Transverse colon (tissue), 4 donors: ENCODE results near the gene DPY19L1. TPM values are rescaled to one million over a fixed set of nuclear protein-coding genes. Genes with fewer than 3 reads are reported as not detected.
"Not testable (repeated sequence)": the region's sequence is repeated elsewhere in the genome, so short reads cannot be mapped to it uniquely, and the experiment has no call there.

Experiments
- DNase-seq: peaks from one replicate; pipeline ENCODE4 v3.0.0-alpha.2; 2019
- H3K27ac ChIP-seq, 4 donors: fragments of 200-600 bp; sonication (generic); 2 replicates each; pipeline ENCODE4 v1.5.1; 2016 to 2018; ENCODE audit warnings: inconsistent platforms in 4 of 4
- H3K27me3 ChIP-seq: fragments of 200-600 bp; sonication (generic); 2 replicates; pipeline ENCODE4 v1.5.1; 2017; ENCODE audit warnings: inconsistent platforms
- H3K36me3 ChIP-seq, 4 donors: fragments of 200-600 bp; sonication (generic); 2 replicates each; pipeline ENCODE4 v1.5.1; 2017 to 2019; ENCODE audit warnings: inconsistent platforms in 4 of 4
- H3K4me1 ChIP-seq, 4 donors: fragments of 200-600 bp; sonication (generic); 2 replicates each; pipeline ENCODE4 v1.5.1; 2017 to 2020; ENCODE audit warnings: inconsistent platforms in 4 of 4
- H3K4me3 ChIP-seq, 4 donors: fragments of 200-600 bp; sonication (generic); 1 replicate in 1 of 4; 2 replicates in 3 of 4; pipeline versions ENCODE4 v1.5.1 to v1.6.1; 2017 to 2019; ENCODE audit warnings: inconsistent platforms in 4 of 4
- H3K9me3 ChIP-seq, 2 donors: fragments of 200-600 bp; sonication (generic); 2 replicates each; pipeline ENCODE4 v1.5.1; 2017 to 2019; ENCODE audit warnings: inconsistent platforms in 2 of 2
- EP300 ChIP-seq: sonication (generic); formaldehyde crosslinking; IDR thresholded peaks from one replicate; pipeline ENCODE4 v1.6.1; 2017; ENCODE audit warnings: antibody characterized with exemption, low read depth
- POLR2A ChIP-seq: fragments of 450-650 bp; IDR thresholded peaks from one replicate; pipeline ENCODE4 v1.6.1; 2016; ENCODE audit warnings: antibody characterized with exemption, mild to moderate bottlenecking, moderate library complexity
- POLR2AphosphoS5 ChIP-seq, 3 donors: sonication (generic); formaldehyde crosslinking; IDR thresholded peaks; one replicate each; pipeline ENCODE4 v1.6.1; 2016; ENCODE audit warnings: antibody characterized with exemption in 3 of 3
- WGBS, 2 donors: methylation state at CpG; one replicate each; pipeline ENCODE4 v1.1.5; 2018; ENCODE audit warnings: low coverage in 1 of 2; 5-methylcytosine and 5-hydroxymethylcytosine counted together
- in situ Hi-C, 4 donors: fragments of 200-750 bp; cut with MboI; loops; one replicate each; pipeline versions ENCODE4 v1.15.0 to v1.15.1; 2017; ENCODE audit warnings: low sequenced_read_pairs in 3 of 4, low pct_ligation_motif_present in 1 of 4, low pct_unique_long_range_greater_than_20kb in 1 of 4
- intact Hi-C: fragments of 100-400 bp; cut with DNase I; formaldehyde crosslinking; loops from one replicate; pipeline ENCODE4 v1.15.1; 2023; ENCODE audit warnings: low total_unique reads
- total RNA-seq, 4 donors: library from RNA; depleted of rRNA; stranded (reverse); fragments of >200 nt; gene quantifications; one replicate each; pipeline ENCODE4 v1.1.0, GENCODE V29; 2016
- TF ChIP-seq, protein P1 (sequence below), 5 experiments: fragments of 200-600 bp in 3 of 5; fragments of 450-650 bp in 2 of 5; sonication (generic) in 3 of 5; IDR thresholded peaks; 1 replicate in 2 of 5; 2 replicates in 3 of 5; pipeline ENCODE4 v1.5.1; 2016 to 2017; ENCODE audit warnings: antibody characterized with exemption in 5 of 5, inconsistent platforms in 3 of 5, mild to moderate bottlenecking in 2 of 5, moderate library complexity in 1 of 5

Gene DPY19L1
- total RNA-seq, 4 donors from 2014 or later = 1.6 to 14.7 (median 12.0) TPM

DNA sequence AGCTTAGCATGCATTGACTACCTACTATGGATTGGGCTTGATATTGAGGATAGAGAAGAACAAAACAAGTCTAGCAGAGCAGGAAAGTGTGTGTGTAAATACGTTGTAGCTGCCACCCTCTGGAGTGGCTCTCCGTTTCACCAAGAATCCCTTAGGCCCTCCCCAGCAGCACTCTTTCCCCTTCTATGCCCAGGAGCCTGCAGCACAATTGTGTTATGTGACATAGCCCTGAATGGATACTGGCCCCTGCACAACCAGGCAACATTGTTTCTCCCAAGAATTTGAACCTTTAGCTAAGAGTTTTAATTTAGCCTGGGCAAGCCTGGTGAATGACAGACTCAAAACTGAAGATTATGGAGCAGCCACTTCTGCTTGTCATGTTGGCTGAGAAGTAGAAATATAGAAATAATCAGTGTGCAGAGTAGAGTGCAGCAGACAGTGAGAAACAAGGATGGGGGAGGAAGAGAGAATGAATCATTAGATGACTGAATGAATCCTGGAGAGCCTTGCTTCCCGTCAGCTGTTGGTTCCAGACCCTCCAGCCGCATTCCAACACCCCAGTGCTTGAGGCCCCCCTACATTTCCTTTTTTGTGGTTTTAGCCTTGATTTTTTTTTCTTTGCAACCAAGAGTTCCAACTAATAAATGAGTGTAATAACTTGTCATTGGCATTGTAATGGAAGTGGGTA, 16.3 kb upstream of the DPY19L1 start:
- H3K9me3 ChIP-seq, H3K27ac ChIP-seq, DNase-seq, H3K27me3 ChIP-seq, H3K4me3 ChIP-seq, intact Hi-C loops, in situ Hi-C loops, H3K36me3 ChIP-seq, H3K4me1 ChIP-seq: not testable (repeated sequence)
- WGBS, 2 donors = 48 to 59% methylated on average over 3 to 4 of the region's 4 CpGs

DNA sequence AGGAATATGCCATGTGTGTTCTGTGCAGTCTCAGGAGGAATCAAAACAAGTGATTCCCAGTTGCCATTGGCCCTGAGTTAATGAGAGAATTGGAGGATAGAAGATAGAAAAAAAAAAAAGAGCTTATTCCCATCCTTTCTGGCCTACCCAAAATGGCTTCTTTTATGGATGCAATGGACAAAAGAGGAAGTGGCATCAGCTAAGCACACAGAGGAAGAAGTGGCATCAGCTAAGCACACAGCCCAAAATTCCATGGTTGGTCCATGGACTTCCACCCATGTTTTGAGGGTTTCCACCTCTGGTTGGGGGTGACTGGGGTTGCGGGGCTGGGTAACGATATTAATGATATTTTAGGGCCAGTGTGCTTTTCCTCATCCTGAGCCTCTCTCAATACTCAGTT, 11.1 kb upstream of the DPY19L1 start:
- H3K27me3 ChIP-seq, H3K27ac ChIP-seq, H3K4me3 ChIP-seq, H3K36me3 ChIP-seq, in situ Hi-C loops, H3K4me1 ChIP-seq, DNase-seq, H3K9me3 ChIP-seq, intact Hi-C loops: not testable (repeated sequence)
- WGBS, 2 donors = 97% methylated on average over 2 of the region's 2 CpGs; no CpG with 5 or more reads in 1 of the 2 donors

DNA sequence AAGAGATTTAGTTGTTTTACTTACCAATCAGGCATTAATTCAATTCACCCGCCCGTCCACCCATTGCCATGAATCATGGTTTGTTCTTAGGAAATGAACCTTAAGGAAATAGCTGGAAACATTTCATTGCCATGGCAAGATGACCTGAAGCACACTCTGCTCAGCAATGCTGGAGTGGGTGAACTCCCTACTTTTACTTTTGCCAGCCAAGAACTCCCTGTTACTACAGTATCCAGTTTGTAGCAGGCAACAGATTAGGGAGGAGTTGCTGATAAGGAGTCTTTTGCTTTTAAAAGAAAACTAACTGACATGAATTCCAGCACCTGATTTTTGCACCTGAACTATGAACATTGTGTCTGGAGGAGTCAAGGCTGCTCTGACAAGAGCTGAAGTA, 10.6 kb upstream of the DPY19L1 start:
- H3K27ac ChIP-seq, DNase-seq, in situ Hi-C loops, H3K4me1 ChIP-seq, intact Hi-C loops, H3K36me3 ChIP-seq, H3K4me3 ChIP-seq, H3K9me3 ChIP-seq, H3K27me3 ChIP-seq: not testable (repeated sequence)
- 80 to 100% methylated on average over 2 of the region's 2 CpGs for WGBS, 2 donors

DNA sequence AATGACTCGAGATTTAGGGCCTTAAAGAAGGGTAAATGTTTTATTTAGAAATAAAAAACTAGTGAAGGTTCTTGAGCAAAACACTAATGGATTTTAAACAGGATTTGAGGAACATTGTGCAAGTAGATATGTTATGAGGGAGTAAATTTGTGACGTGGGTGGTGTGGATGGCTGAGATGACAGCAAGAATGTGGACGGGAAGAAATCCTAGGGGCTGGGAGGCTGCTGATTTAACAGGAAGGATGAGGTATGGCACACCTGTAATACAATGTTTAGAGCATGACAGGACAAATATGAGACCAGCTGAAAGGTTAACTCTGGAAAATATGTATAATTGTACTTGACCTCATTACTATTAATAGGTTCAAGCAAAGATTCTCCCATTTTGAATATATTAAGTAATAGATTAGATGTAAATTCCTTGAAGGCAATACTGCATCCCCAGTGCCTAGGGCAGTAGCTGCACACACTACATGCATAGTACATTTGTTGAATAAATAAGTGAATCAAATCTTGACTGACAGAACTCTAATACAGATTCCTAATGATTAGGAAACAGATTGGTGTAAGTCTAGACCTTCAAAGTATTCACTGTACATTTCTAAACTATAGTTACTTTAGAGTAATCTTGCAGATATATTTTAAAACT, 10.1 kb upstream of the DPY19L1 start:
- H3K4me3 ChIP-seq, H3K36me3 ChIP-seq, in situ Hi-C loops, H3K27ac ChIP-seq, H3K27me3 ChIP-seq, intact Hi-C loops, DNase-seq, H3K9me3 ChIP-seq, H3K4me1 ChIP-seq: not testable (repeated sequence)
- 60 to 84% methylated on average over 3 of the region's 3 CpGs for WGBS, 2 donors

DNA sequence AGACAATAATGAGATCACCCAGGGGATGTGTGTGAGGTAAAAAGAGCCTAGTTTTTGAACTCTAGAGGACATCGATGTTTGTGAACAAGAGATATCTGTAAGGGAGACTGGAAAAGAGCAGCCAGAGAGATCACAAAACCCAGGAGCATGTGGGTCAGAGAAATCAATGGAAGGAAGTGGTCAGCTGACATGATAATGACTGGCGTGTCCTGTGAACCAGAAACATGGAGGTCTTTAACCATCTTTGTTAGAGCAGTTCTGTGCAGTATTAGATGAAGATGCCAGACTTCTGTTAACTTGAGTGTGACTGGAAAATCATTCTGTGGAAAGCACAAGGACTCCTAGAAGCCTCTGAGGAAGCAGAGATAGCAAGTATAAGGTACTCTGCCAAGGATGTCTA, 6.0 kb upstream of the DPY19L1 start:
- WGBS, 2 donors = 74 to 88% methylated on average over 2 of the region's 2 CpGs
- DNase-seq, in situ Hi-C loops, H3K27me3 ChIP-seq, intact Hi-C loops, H3K4me3 ChIP-seq, H3K9me3 ChIP-seq, H3K4me1 ChIP-seq, H3K27ac ChIP-seq, H3K36me3 ChIP-seq: not testable (repeated sequence)

DNA sequence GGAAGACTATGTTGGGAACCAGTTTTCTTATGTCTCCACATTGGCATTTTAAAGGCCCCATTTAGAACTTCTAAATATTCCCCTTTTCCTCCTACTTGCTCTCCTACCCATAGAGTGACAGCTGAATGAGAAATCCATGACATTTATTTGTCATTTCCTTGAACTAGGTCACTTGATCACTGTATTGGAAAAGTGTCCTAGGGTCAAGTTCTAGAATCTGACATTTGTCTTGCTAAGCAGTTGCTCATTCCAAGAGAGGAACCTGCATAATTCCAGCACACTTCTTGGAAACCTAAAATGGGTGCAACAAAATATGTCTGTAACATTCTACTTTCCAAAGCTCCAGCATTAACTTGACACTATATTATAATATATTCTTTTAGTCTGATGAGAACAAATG, 3.6 kb upstream of the DPY19L1 start:
- Histone ChIP-seq H3K36me3 (no peaks in the 10 kb centered on the region), H3K27me3 (no peaks in the 10 kb centered on the region), H3K4me1 (peaks cover 10 to 13% (median 11%) of the 10 kb centered on the region in 4 donors), H3K27ac (no peak overlapping the region), H3K9me3 (no peaks in the 10 kb centered on the region), H3K4me3 (no peak overlapping the region)
- DNase-seq = no peak
- TF ChIP-seq EP300 (no peak), POLR2A (no peak), POLR2AphosphoS5 (IDR thresholded peaks at IDR 0.05) (no peak)
- TF ChIP-seq, protein P1, sequence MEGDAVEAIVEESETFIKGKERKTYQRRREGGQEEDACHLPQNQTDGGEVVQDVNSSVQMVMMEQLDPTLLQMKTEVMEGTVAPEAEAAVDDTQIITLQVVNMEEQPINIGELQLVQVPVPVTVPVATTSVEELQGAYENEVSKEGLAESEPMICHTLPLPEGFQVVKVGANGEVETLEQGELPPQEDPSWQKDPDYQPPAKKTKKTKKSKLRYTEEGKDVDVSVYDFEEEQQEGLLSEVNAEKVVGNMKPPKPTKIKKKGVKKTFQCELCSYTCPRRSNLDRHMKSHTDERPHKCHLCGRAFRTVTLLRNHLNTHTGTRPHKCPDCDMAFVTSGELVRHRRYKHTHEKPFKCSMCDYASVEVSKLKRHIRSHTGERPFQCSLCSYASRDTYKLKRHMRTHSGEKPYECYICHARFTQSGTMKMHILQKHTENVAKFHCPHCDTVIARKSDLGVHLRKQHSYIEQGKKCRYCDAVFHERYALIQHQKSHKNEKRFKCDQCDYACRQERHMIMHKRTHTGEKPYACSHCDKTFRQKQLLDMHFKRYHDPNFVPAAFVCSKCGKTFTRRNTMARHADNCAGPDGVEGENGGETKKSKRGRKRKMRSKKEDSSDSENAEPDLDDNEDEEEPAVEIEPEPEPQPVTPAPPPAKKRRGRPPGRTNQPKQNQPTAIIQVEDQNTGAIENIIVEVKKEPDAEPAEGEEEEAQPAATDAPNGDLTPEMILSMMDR (IDR thresholded peaks at IDR 0.05) = no peak
- in situ Hi-C loops (no loop called here), intact Hi-C loops (no loop called here)

DNA sequence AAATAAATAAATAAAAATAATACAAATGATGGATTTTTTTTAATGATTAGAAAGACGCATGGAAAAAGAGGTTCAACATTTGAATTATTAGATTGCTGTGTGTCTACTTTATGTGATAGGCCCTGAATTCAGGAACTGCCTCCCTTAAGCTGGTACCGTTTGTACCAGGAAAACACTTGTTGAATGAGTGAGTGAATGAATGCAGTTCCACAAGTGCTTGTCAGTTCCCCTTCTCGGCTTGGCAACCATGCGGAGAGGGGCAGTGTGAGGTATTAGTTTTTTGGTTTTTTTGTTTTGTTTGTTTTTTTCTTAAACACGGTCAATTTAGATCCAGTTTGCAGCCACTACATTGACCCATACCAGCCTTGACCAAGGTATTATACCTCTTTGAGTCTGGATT, 2.1 kb upstream of the DPY19L1 start:
- H3K27me3 ChIP-seq = no peaks in the 10 kb centered on the region
- H3K27ac ChIP-seq = no peak overlapping the region
- in situ Hi-C loops (no loop called here), intact Hi-C loops (no loop called here)
- peaks cover 14 to 28% (median 17%) of the 10 kb centered on the region in 4 donors for H3K4me1 ChIP-seq
- no peaks in the 10 kb centered on the region for H3K36me3 ChIP-seq
- no peak for DNase-seq
- no peaks in the 10 kb centered on the region for H3K9me3 ChIP-seq
- H3K4me3 ChIP-seq = no peak overlapping the region
- TF ChIP-seq POLR2A (no peak), EP300 (no peak), POLR2AphosphoS5 (IDR thresholded peaks at IDR 0.05) (no peak)
- TF ChIP-seq, protein P1 (IDR thresholded peaks at IDR 0.05) = no peak
- WGBS, 2 donors = 91 to 97% methylated on average over 5 of the region's 5 CpGs
